Neural crest cell (in vitro differentiated cells): ENCODE results near the gene DBP. TPM values are rescaled to one million over a fixed set of nuclear protein-coding genes. Genes with fewer than 3 reads are reported as not detected.

Experiments
- DNase-seq: peaks from one replicate; pipeline ENCODE4 v3.0.0; 2021; ENCODE audit warnings: low read depth, mixed read lengths, low spot score
- H3K27ac Mint-ChIP-seq: one replicate; pipeline ENCODE4 v1.8.0; 2021; ENCODE audit warnings: mild to moderate bottlenecking, mixed read lengths; ENCODE audit not compliant: unreplicated experiment
- H3K27me3 Mint-ChIP-seq: 2 replicates; pipeline ENCODE4 v1.8.0; 2021; ENCODE audit warnings: low read depth, mild to moderate bottlenecking, mixed read lengths
- H3K36me3 Mint-ChIP-seq: 2 replicates; pipeline ENCODE4 v1.8.0; 2021; ENCODE audit warnings: low read depth, mild to moderate bottlenecking, mixed read lengths
- H3K4me1 Mint-ChIP-seq: 2 replicates; pipeline ENCODE4 v1.8.0; 2021; ENCODE audit warnings: mixed read lengths
- H3K4me3 Mint-ChIP-seq: one replicate; pipeline ENCODE4 v1.8.0; 2021; ENCODE audit warnings: mild to moderate bottlenecking, mixed read lengths
- H3K9me3 Mint-ChIP-seq: 2 replicates; pipeline ENCODE4 v1.8.0; 2021; ENCODE audit warnings: mixed read lengths
- total RNA-seq: library from RNA; stranded (reverse); gene quantifications from 2 replicates; pipeline ENCODE4 v1.2.1, GENCODE V29; 2021
- TF ChIP-seq, protein P1 (sequence below): fragments of 200-600 bp; sonication (generic); conservative IDR thresholded peaks from 2 replicates; pipeline ENCODE4 v1.5.0; 2021; ENCODE audit warnings: antibody characterized with exemption, mild to moderate bottlenecking

DBP gene
- total RNA-seq, 1 donor from 2014 or later, result 5.2 TPM

- no peaks in the 10 kb centered on the region for H3K36me3 Mint-ChIP-seq
- no peaks in the 10 kb centered on the region for H3K27me3 Mint-ChIP-seq
- no peak overlapping the region for H3K4me3 Mint-ChIP-seq
- H3K4me1 Mint-ChIP-seq, result peaks cover 14% of the 10 kb centered on the region
- no peak overlapping the region for H3K27ac Mint-ChIP-seq
- H3K9me3 Mint-ChIP-seq, result peaks cover 7% of the 10 kb centered on the region
- TF ChIP-seq, protein P1, sequence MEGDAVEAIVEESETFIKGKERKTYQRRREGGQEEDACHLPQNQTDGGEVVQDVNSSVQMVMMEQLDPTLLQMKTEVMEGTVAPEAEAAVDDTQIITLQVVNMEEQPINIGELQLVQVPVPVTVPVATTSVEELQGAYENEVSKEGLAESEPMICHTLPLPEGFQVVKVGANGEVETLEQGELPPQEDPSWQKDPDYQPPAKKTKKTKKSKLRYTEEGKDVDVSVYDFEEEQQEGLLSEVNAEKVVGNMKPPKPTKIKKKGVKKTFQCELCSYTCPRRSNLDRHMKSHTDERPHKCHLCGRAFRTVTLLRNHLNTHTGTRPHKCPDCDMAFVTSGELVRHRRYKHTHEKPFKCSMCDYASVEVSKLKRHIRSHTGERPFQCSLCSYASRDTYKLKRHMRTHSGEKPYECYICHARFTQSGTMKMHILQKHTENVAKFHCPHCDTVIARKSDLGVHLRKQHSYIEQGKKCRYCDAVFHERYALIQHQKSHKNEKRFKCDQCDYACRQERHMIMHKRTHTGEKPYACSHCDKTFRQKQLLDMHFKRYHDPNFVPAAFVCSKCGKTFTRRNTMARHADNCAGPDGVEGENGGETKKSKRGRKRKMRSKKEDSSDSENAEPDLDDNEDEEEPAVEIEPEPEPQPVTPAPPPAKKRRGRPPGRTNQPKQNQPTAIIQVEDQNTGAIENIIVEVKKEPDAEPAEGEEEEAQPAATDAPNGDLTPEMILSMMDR, result no peak
- DNase-seq, result no peak
Measured at GRCh38 chr19:48669903-48670668, 32.9 kb upstream of the DBP start.

DNA sequence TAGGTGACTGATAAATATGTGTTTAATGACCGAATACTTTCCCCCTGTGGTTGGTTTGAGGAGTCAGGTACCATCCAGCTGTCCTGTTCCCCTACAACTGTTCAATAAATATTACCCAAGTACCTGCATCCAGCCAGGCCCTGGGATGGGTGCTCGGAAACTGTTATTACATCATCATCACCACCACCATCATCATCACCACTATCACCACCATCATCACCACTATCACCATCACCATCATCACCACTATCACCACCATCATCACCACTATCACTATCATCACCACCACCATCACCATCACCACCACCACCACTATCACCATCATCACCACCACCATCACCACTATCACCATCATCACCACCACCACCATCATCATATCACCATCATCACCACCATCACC is 31.6 kb upstream of the DBP start:
- Mint-ChIP-seq H3K27ac (no peak overlapping the region), H3K27me3 (no peaks in the 10 kb centered on the region), H3K9me3 (peaks cover 7% of the 10 kb centered on the region), H3K4me1 (peaks cover 10% of the 10 kb centered on the region), H3K36me3 (no peaks in the 10 kb centered on the region), H3K4me3 (no peak overlapping the region)
- TF ChIP-seq, protein P1, result no peak
- no peak for DNase-seq

DNA sequence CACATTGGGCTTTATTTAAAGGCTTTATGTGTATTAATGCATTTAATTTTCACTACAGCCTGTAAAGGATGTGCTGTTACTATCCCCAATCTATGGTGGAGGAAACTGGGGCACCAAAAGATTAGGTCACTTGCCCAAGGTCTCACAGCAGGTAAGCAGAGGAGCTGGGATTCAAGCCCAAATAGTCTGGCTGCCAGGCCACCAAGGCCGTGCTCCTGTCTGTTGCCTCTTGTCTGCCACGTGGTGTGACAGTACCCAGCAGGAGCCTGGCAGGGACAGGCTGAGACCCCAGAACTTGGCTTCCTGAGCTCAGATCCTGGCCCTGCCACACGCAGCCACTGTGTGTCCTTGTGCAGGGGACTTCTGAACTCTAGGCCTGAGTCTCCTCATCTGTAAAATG is 31.2 kb upstream of the DBP start:
- Mint-ChIP-seq H3K4me1 (peaks cover 6% of the 10 kb centered on the region), H3K36me3 (no peaks in the 10 kb centered on the region)

DNA sequence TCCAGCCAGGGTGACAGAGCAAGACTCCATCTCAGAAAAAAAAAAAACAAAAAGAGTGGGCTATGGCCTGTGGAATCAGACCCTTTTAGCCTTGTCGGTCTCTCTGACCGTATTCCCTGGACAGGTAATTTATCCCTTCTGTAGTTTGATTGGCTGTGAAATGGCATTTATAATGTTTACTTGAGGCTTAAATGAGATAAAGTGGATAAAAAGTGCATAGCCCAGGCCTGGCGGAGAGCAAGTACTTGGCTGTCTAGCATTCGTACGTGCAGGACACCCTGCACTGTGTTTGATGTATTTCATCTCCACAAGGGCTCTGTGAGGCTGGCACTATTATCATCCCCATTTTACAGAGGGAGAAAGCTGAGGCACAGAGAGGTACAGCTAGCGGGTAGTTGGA is 28.6 kb upstream of the DBP start:
- Mint-ChIP-seq H3K4me3 (no peak overlapping the region), H3K27me3 (no peaks in the 10 kb centered on the region), H3K9me3 (peaks cover 10% of the 10 kb centered on the region), H3K36me3 (no peaks in the 10 kb centered on the region), H3K4me1 (no peaks in the 10 kb centered on the region), H3K27ac (no peak overlapping the region)
- no peak for DNase-seq
- TF ChIP-seq, protein P1, result no peak

More for the DNA sequence above, 31.2 kb upstream of the DBP start:
- H3K4me3 Mint-ChIP-seq, result no peak overlapping the region
- peaks cover 7% of the 10 kb centered on the region for H3K9me3 Mint-ChIP-seq
- no peaks in the 10 kb centered on the region for H3K27me3 Mint-ChIP-seq
- no peak overlapping the region for H3K27ac Mint-ChIP-seq
- DNase-seq, result no peak
- TF ChIP-seq, protein P1, result no peak

DNA sequence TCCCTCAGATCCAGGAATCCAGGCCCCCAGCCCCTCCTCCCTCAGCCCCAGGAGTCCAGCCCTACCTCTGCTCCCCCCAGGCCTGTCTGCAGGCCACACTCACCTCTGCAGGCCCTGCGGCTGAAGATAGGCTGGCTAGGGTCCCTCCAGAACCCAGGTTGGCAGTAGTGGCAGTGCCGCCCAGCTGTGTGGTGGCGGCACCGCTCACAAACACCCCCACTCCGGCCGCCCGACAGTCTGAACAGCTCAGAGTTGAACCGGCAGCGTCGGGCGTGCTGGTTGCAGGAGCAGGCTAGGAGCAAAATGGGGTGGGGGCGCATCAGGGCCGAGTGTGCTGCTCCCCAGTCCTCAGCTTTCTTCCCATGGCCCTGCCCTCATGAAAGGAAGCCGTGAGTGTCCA is 27.3 kb upstream of the DBP start:
- Mint-ChIP-seq H3K9me3 (peaks cover 6% of the 10 kb centered on the region), H3K27ac (no peak overlapping the region), H3K4me3 (no peak overlapping the region), H3K36me3 (no peaks in the 10 kb centered on the region), H3K4me1 (no peaks in the 10 kb centered on the region), H3K27me3 (no peaks in the 10 kb centered on the region)
- DNase-seq, result no peak
- TF ChIP-seq, protein P1, result no peak
